ENCODE data around the gene RAB41. TPM values are rescaled to one million over a fixed set of nuclear protein-coding genes. Genes with fewer than 3 reads are reported as not detected.

RAB41 gene
- total and polyA plus RNA-seq, 10 of the 15 experiments (the other 5 are each of a cell fraction or from before 2014, with no cell fraction given): 0.05 to 0.31 TPM; not detected in 8

DNA sequence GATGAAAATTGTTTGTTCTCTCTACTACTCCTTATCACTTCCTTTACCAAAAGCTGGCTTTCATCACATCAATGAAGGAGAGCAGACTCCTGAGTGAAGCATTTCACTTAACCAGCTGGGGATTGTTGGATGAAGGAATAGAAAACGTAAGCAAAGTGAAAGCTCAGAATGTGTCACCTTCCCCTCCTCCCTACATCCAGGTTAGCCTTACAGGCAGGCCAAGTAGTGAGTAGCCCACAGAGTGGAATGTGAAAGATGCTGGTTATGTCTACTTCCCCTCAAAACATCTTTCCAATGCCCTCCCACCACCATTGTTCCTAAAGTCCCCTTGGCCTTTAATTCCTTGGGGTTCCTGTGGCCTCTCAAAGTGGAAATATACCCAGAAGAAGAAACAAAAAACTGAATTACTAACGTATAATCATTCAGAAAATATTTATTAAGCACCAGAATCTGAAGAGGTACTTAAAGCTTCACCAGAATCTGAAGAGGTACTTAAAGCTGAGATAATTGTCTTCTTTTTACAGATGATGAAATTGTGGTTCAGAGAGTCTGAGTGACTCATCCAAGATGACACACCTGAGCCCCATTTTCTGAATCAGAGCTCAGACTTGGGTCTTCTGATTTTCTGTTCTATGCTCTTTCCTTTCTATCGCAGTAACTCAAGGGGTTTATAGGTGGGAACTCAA is 28.5 kb upstream of the RAB41 start:
- POLR2A ChIA-PET: no interaction called here
- in situ Hi-C loops (cut with MboI): no loop called here
- no peak for DNase-seq (ENCODE audit: low read depth, low spot score)

More for the DNA sequence above, 28.5 kb upstream of the RAB41 start:
- ChIA-PET RAD21 (ENCODE audit: unreplicated experiment) (no interaction called here), CTCF (interaction anchor here (1.3 kb wide), 1 partner anchor 24 kb away, joined by 3 read pairs; no protein-coding TSS in a partner anchor), SMC1A (ENCODE audit: uncharacterized antibody, unreplicated experiment) (interaction anchor here (1.8 kb wide), 1 partner anchor 9 kb away, joined by 4 read pairs; no protein-coding TSS in a partner anchor)
- TF ChIP-seq JUNB (IDR thresholded peaks at IDR 0.05): 0 out of 2 replicates have a peak, but pooled peaks have one; percentile 19
- TF ChIP-seq, protein P1, sequence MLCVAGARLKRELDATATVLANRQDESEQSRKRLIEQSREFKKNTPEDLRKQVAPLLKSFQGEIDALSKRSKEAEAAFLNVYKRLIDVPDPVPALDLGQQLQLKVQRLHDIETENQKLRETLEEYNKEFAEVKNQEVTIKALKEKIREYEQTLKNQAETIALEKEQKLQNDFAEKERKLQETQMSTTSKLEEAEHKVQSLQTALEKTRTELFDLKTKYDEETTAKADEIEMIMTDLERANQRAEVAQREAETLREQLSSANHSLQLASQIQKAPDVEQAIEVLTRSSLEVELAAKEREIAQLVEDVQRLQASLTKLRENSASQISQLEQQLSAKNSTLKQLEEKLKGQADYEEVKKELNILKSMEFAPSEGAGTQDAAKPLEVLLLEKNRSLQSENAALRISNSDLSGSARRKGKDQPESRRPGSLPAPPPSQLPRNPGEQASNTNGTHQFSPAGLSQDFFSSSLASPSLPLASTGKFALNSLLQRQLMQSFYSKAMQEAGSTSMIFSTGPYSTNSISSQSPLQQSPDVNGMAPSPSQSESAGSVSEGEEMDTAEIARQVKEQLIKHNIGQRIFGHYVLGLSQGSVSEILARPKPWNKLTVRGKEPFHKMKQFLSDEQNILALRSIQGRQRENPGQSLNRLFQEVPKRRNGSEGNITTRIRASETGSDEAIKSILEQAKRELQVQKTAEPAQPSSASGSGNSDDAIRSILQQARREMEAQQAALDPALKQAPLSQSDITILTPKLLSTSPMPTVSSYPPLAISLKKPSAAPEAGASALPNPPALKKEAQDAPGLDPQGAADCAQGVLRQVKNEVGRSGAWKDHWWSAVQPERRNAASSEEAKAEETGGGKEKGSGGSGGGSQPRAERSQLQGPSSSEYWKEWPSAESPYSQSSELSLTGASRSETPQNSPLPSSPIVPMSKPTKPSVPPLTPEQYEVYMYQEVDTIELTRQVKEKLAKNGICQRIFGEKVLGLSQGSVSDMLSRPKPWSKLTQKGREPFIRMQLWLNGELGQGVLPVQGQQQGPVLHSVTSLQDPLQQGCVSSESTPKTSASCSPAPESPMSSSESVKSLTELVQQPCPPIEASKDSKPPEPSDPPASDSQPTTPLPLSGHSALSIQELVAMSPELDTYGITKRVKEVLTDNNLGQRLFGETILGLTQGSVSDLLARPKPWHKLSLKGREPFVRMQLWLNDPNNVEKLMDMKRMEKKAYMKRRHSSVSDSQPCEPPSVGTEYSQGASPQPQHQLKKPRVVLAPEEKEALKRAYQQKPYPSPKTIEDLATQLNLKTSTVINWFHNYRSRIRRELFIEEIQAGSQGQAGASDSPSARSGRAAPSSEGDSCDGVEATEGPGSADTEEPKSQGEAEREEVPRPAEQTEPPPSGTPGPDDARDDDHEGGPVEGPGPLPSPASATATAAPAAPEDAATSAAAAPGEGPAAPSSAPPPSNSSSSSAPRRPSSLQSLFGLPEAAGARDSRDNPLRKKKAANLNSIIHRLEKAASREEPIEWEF (IDR thresholded peaks at IDR 0.05; ENCODE audit: insufficient replicate concordance, low read depth, low read length): no peak
- no peaks in the 10 kb centered on the region for H3K27me3 ChIP-seq (replicated peaks in 1 of 2; ENCODE audit: control insufficient read depth in 2 of 2, insufficient read depth in 2 of 2, low read length in 1 of 2)
- intact Hi-C loops (cut with micrococcal nuclease; ENCODE audit: unreplicated experiment): no loop called here
- ATAC-seq: no peak
- no peaks in the 10 kb centered on the region for H3K4me1 ChIP-seq (ENCODE audit: control insufficient read depth, insufficient read depth, low read length)
- H3K27ac ChIP-seq (ENCODE audit: control insufficient read depth, insufficient read depth): no peak overlapping the region
- no peaks in the 10 kb centered on the region for H3K79me2 ChIP-seq (ENCODE audit: control insufficient read depth, insufficient read depth, low read length)
- BruUV-seq (replicated peaks): no TSS peak
- 14% methylated on average over 3 of the region's 3 CpGs for WGBS (ENCODE audit: insufficient coverage, insufficient replicate concordance, low lambda C conversion rate, missing lambda C conversion rate)
- H3K9ac ChIP-seq (ENCODE audit: control insufficient read depth, insufficient read depth, low read length): no peak overlapping the region
- no peak overlapping the region for H3K4me3 ChIP-seq
- no peaks in the 10 kb centered on the region for H4K20me1 ChIP-seq (ENCODE audit: control insufficient read depth, insufficient read depth)
- no peak for FAIRE-seq
- H3K9me3 ChIP-seq (replicated peaks; ENCODE audit: control insufficient read depth, insufficient read depth, low read length): no peaks in the 10 kb centered on the region
- H3K4me2 ChIP-seq (ENCODE audit: control insufficient read depth, insufficient read depth): no peak overlapping the region
- no peak overlapping the region for H2AFZ ChIP-seq (ENCODE audit: control insufficient read depth, low read depth, low read length)
- no peaks in the 10 kb centered on the region for H3K36me3 ChIP-seq (ENCODE audit: control insufficient read depth in 2 of 2, insufficient read depth in 2 of 2, low read length in 1 of 2)
